K562 (cell line): ENCODE results near the gene DOCK1. TPM values are rescaled to one million over a fixed set of nuclear protein-coding genes. Genes with fewer than 3 reads are reported as not detected.

Experiments used
- ATAC-seq: fragments of 200-7000 bp; cut with Tn5 transposase; 3 replicates; pipeline ENCODE4 v1.9.1; 2020; ENCODE audit warnings: moderate library complexity
- BruUV-seq: library from RNA; stranded (reverse); fragments of 400-500 nt; replicated peaks from 2 replicates; lab custom pipeline; 2021; lab: Mats Ljungman, UMichigan
- CTCF ChIA-PET: fragments of 300-600 bp; formaldehyde crosslinking; extraction: SDS; loops from one replicate; lab custom pipeline; 2021; ENCODE audit warnings: low intra/inter-chr PET ratio; lab: Yijun Ruan, JAX
- POLR2A ChIA-PET: fragments of 300-600, 350-650 bp; sonication (Branson Sonifier 250); formaldehyde crosslinking; extraction: SDS; loops from one replicate; lab custom pipeline; 2021; ENCODE audit warnings: antibody characterized with exemption, inconsistent platforms; lab: Yijun Ruan, JAX
- DNase-seq, 4 experiments: peaks; one replicate each; pipeline versions ENCODE4 v3.0.0 to v3.0.0-alpha.2; 2011 to 2018; ENCODE audit warnings: low spot score in 3 of 4, mixed read lengths in 3 of 4; ENCODE audit errors: extremely low read depth in 1 of 4
- FAIRE-seq: peaks from 2 replicates; lab custom pipeline; 2011; peaks lifted over from hg19 to GRCh38; lab: Jason Lieb, UNC
- H2AFZ ChIP-seq: 2 replicates; pipeline ENCODE4 v1.6.0; 2011; ENCODE audit warnings: low read depth, low read length, control low read depth, inconsistent platforms
- H3K27ac ChIP-seq: fragments of 200-600 bp; 3 replicates; pipeline ENCODE4 v1.8.0; 2011; ENCODE audit warnings: low read depth, mild to moderate bottlenecking, control low read depth, inconsistent platforms, low read length, moderate library complexity, mixed read lengths; ENCODE audit errors: extremely low read depth
- H3K27me3 ChIP-seq, 2 experiments: fragments of 300-600 bp in 1 of 2; 2 replicates in 1 of 2; 3 replicates in 1 of 2; pipeline versions ENCODE4 v1.6.0 to v1.8.0; 2011; ENCODE audit warnings: inconsistent platforms in 2 of 2, low read length in 2 of 2, mild to moderate bottlenecking in 1 of 2, mixed read lengths in 1 of 2, moderate library complexity in 1 of 2; ENCODE audit not compliant: control insufficient read depth in 2 of 2, insufficient read depth in 2 of 2
- H3K36me3 ChIP-seq: fragments of 300-600 bp; 3 replicates; pipeline ENCODE4 v1.8.0; 2011; ENCODE audit warnings: mild to moderate bottlenecking, low read length, inconsistent platforms; ENCODE audit not compliant: control insufficient read depth, insufficient read depth
- H3K4me1 ChIP-seq, 2 experiments: fragments of 200-600 bp in 1 of 2; replicated peaks in 1 of 2; 2 replicates in 1 of 2; 3 replicates in 1 of 2; pipeline versions ENCODE4 v1.5.1 to v1.8.0; 2011; ENCODE audit warnings: inconsistent platforms in 2 of 2, low read length in 2 of 2, mild to moderate bottlenecking in 1 of 2, mixed read lengths in 1 of 2, moderate library complexity in 1 of 2; ENCODE audit not compliant: control insufficient read depth in 2 of 2, insufficient read depth in 2 of 2
- H3K4me2 ChIP-seq: 2 replicates; pipeline ENCODE4 v1.6.1; 2011; ENCODE audit warnings: low read length, control low read depth, inconsistent platforms, mixed read lengths; ENCODE audit not compliant: insufficient read depth
- H3K4me3 ChIP-seq: fragments of 200-600 bp; sonication (generic), shearing (Covaris generic); 2 replicates; pipeline ENCODE4 v1.5.1; 2016; ENCODE audit warnings: control low read depth, inconsistent platforms
- H3K79me2 ChIP-seq: fragments of 200-600 bp; 3 replicates; pipeline ENCODE4 v1.8.0; 2011; ENCODE audit warnings: low read length, inconsistent platforms; ENCODE audit not compliant: control insufficient read depth, insufficient read depth
- H3K9ac ChIP-seq, 2 experiments: 2 replicates each; pipeline versions ENCODE4 v1.6.0 to v1.6.1; 2011; ENCODE audit warnings: low read depth in 2 of 2, low read length in 2 of 2, control low read depth in 1 of 2, inconsistent platforms in 1 of 2, mild to moderate bottlenecking in 1 of 2, mixed read lengths in 1 of 2; ENCODE audit not compliant: insufficient read depth in 1 of 2
- H3K9me1 ChIP-seq: one replicate; pipeline ENCODE4 v1.6.0; 2011; ENCODE audit warnings: inconsistent platforms, mild to moderate bottlenecking, low read length, moderate library complexity; ENCODE audit not compliant: control insufficient read depth, insufficient read depth
- H3K9me3 ChIP-seq: replicated peaks from 2 replicates; pipeline ENCODE4 v1.5.1; 2011; ENCODE audit warnings: low read depth, low read length, inconsistent platforms; ENCODE audit not compliant: control insufficient read depth, insufficient read depth
- H4K20me1 ChIP-seq: replicated peaks from 2 replicates; pipeline ENCODE4 v1.6.1; 2011; ENCODE audit warnings: low read length, inconsistent platforms, mixed read lengths; ENCODE audit not compliant: control insufficient read depth, insufficient read depth
- FOXA1 ChIP-seq: fragments of 450-650 bp; IDR thresholded peaks from 2 replicates; pipeline ENCODE4 v1.6.1; 2016; ENCODE audit warnings: mild to moderate bottlenecking, borderline replicate concordance
- GATAD2B ChIP-seq: fragments of 450-650 bp; IDR thresholded peaks from 2 replicates; pipeline ENCODE4 v1.6.1; 2017; ENCODE audit warnings: mild to moderate bottlenecking, borderline replicate concordance
- TRIM24 ChIP-seq, 2 experiments: fragments of 450-650 bp; IDR thresholded peaks; 2 replicates each; pipeline ENCODE4 v1.6.1; 2016
- ZNF584 ChIP-seq: fragments of 200-800 bp; sonication (Bioruptor generic); IDR thresholded peaks from 2 replicates; pipeline ENCODE4 v1.6.1; 2016; ENCODE audit warnings: low read depth, mild to moderate bottlenecking, missing genetic modification characterization, missing compliant biosample characterization
- WGBS: fragments of 100-300 bp; shearing (Covaris generic); methylation state at CpG from one replicate; pipeline ENCODE4 v1.1.6; 2016; ENCODE audit warnings: low coverage, mixed read lengths; ENCODE audit not compliant: insufficient coverage; ENCODE audit errors: missing lambda C conversion rate; 5-methylcytosine and 5-hydroxymethylcytosine counted together
- in situ Hi-C: fragments of 300-500 bp; cut with MboI; formaldehyde crosslinking; loops from 4 replicates; pipeline ENCODE4 v1.15.0; 2018; ENCODE audit warnings: inconsistent platforms, mixed read lengths
- intact Hi-C: fragments of 100-400 bp; cut with micrococcal nuclease; formaldehyde crosslinking; loops from 2 replicates; pipeline ENCODE4 v1.14.2; 2022
- polyA plus RNA-seq, 8 experiments: library from polyadenylated mRNA; depleted of rRNA in 4 of 8; stranded (reverse) in 5 of 8; unstranded in 3 of 8; fragments of >200 nt; fragmentation: Nextera tagmentation in 2 of 8; fragmentation: Illumina TruSeq in 1 of 8; extraction: Ambion mirVana in 2 of 8; extraction: Trizol in 1 of 8; gene quantifications; 2 replicates each; pipeline versions ENCODE4 v1.2.1 to v1.2.3, GENCODE V29; 2011 to 2014; ENCODE audit warnings: inconsistent platforms in 1 of 8, missing spikeins in 1 of 8
- total RNA-seq, 7 experiments: library from RNA; depleted of rRNA in 6 of 7; stranded (reverse); fragments of >200 nt in 6 of 7; fragmentation: Illumina TruSeq in 2 of 7; extraction: Trizol in 2 of 7; gene quantifications; 2 replicates each; pipeline versions ENCODE4 v1.2.1 to v1.2.3, GENCODE V29; 2011 to 2021; ENCODE audit warnings: low replicate concordance in 1 of 7
- TF ChIP-seq, protein P1 (sequence below): fragments of 450-650 bp; IDR thresholded peaks from 2 replicates; pipeline ENCODE4 v1.6.1; 2014; ENCODE audit warnings: low read depth, mild to moderate bottlenecking, moderate library complexity, borderline replicate concordance

The DOCK1 gene
- total and polyA plus RNA-seq, 9 of the 15 experiments (the other 6 are each of a cell fraction or from before 2014, with no cell fraction given), result 0.31 TPM; not detected in 8

DNA sequence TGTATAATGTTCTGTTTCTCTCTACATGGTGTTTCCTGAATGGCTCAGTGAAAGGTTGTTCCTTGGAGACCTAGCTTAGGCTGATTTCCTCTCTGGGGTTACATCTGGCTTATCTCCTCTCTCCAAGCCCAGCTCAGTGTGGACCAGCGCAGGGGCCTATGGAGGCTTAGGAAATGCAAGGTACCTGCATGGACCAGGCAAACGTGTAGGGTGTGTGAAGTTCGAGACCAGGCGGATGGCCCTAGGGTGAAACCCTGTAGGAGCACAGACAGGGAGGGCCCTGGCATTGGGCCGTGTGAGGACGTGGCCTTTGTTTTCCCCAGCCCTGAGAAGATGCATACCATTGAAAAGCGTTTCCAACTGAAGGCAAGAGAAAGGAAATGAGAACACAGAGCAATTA, 59.0 kb downstream of the DOCK1 start:
- H2AFZ ChIP-seq, result no peak overlapping the region
- no peak for ATAC-seq
- H3K27ac ChIP-seq, result no peak overlapping the region
- no peaks in the 10 kb centered on the region for H4K20me1 ChIP-seq
- no peak for FAIRE-seq
- 0% methylated on average over 5 of the region's 7 CpGs for WGBS
- H3K9me3 ChIP-seq, result no peaks in the 10 kb centered on the region
- TF ChIP-seq, protein P1, sequence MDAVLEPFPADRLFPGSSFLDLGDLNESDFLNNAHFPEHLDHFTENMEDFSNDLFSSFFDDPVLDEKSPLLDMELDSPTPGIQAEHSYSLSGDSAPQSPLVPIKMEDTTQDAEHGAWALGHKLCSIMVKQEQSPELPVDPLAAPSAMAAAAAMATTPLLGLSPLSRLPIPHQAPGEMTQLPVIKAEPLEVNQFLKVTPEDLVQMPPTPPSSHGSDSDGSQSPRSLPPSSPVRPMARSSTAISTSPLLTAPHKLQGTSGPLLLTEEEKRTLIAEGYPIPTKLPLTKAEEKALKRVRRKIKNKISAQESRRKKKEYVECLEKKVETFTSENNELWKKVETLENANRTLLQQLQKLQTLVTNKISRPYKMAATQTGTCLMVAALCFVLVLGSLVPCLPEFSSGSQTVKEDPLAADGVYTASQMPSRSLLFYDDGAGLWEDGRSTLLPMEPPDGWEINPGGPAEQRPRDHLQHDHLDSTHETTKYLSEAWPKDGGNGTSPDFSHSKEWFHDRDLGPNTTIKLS, result no peak
- TF ChIP-seq ZNF584 (no peak), GATAD2B (no peak), FOXA1 (no peak)
- H3K9ac ChIP-seq, result no peak overlapping the region
- H3K79me2 ChIP-seq, result no peaks in the 10 kb centered on the region
- no peaks in the 10 kb centered on the region for H3K27me3 ChIP-seq
- in situ Hi-C loops, result no loop called here
- ChIA-PET CTCF (no interaction called here), POLR2A (no interaction called here)
- no peak for DNase-seq
- H3K36me3 ChIP-seq, result no peaks in the 10 kb centered on the region
- H3K4me2 ChIP-seq, result no peak overlapping the region
- intact Hi-C loops, result no loop called here
- no peaks in the 10 kb centered on the region for H3K4me1 ChIP-seq
- no peak overlapping the region for H3K4me3 ChIP-seq
- no peaks in the 10 kb centered on the region for H3K9me1 ChIP-seq
- BruUV-seq, result no TSS peak

DNA sequence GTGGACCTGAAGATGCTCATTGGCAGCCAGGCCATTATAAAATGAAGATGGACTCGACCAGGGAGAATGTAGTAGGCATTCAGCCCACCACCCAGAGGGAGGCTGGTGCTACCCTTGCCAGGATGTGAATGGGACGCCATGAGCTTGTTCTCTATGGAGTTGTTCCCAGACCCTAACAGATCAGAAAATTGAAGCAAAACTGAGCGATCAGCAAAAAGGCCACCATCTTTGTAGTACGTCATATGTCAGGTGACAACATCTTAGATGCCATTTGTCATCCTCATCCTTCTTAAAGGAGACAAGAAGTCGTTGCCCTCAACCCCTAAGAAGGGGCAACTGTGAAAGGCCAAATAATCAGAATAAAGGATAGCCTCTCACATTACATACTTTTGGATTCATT, 61.7 kb downstream of the DOCK1 start:
- TF ChIP-seq TRIM24 (IDR thresholded peaks at IDR 0.05), result no peak
- Histone ChIP-seq H3K4me3 (no peak overlapping the region), H3K27ac (no peak overlapping the region), H3K27me3 (no peaks in the 10 kb centered on the region), H2AFZ (no peak overlapping the region), H3K9me3 (no peaks in the 10 kb centered on the region), H3K9me1 (no peaks in the 10 kb centered on the region), H3K4me1 (no peaks in the 10 kb centered on the region), H3K36me3 (no peaks in the 10 kb centered on the region), H3K79me2 (no peaks in the 10 kb centered on the region), H3K9ac (no peak overlapping the region), H3K4me2 (no peak overlapping the region), H4K20me1 (no peaks in the 10 kb centered on the region)
- in situ Hi-C loops, result no loop called here
- ChIA-PET CTCF (no interaction called here), POLR2A (no interaction called here)
- 0% methylated on average over 4 of the region's 5 CpGs for WGBS
- intact Hi-C loops, result no loop called here
- no TSS peak for BruUV-seq
- FAIRE-seq (no peak), DNase-seq (no peak), ATAC-seq (no peak)
